HFFc6 (cell line): Measurements from ENCODE around the gene OSBPL8. TPM values are rescaled to one million over a fixed set of nuclear protein-coding genes. Genes with fewer than 3 reads are reported as not detected.
"Not testable (repeated sequence)": the region's sequence is repeated elsewhere in the genome, so short reads cannot be mapped to it uniquely, and the experiment has no call there.

Experiments used
- DNase-seq: peaks from one replicate; pipeline ENCODE4 v3.0.0-alpha.2; 2018
- H3K27ac Mint-ChIP-seq: 2 replicates; pipeline ENCODE4 v1.8.0; 2020; ENCODE audit warnings: mild to moderate bottlenecking, mixed read lengths
- H3K27me3 Mint-ChIP-seq: 2 replicates; pipeline ENCODE4 v1.8.0; 2021; ENCODE audit warnings: mild to moderate bottlenecking, moderate library complexity, mixed read lengths; ENCODE audit not compliant: insufficient read depth
- H3K36me3 Mint-ChIP-seq: 2 replicates; pipeline ENCODE4 v1.8.0; 2021; ENCODE audit warnings: low read depth, mixed read lengths
- H3K4me1 Mint-ChIP-seq: 2 replicates; pipeline ENCODE4 v1.8.0; 2020; ENCODE audit warnings: low read depth, mixed read lengths
- H3K4me3 Mint-ChIP-seq: 2 replicates; pipeline ENCODE4 v1.8.0; 2020; ENCODE audit warnings: mild to moderate bottlenecking, moderate library complexity, mixed read lengths
- H3K9me3 Mint-ChIP-seq: 2 replicates; pipeline ENCODE4 v1.8.0; 2020; ENCODE audit warnings: mild to moderate bottlenecking, mixed read lengths
- total RNA-seq, 6 experiments: library from RNA; stranded (reverse); fragmentation: NEBNext Ultra II Directional; extraction: Animal tissue kit (Norgen Biotek cat#: 25700); gene quantifications; 2 replicates in 1 of 6; 3 replicates in 5 of 6; pipeline ENCODE4 v1.2.3, GENCODE V29; 2021
- TF ChIP-seq, protein P1 (sequence below): fragments of 200-600 bp; sonication (generic); IDR thresholded peaks from 2 replicates; pipeline ENCODE4 v1.5.0; 2021; ENCODE audit warnings: antibody characterized with exemption, mild to moderate bottlenecking

Gene OSBPL8
- total RNA-seq, 6 experiments from 2014 or later, result 66.8 to 77.8 (median 71.1) TPM

GRCh38 chr12:76383988-76384387, 175.6 kb downstream of the OSBPL8 start:
- no peak overlapping the region for H3K27ac Mint-ChIP-seq
- H3K27me3 Mint-ChIP-seq, result no peaks in the 10 kb centered on the region; the same call in 1 of the 2 replicates
- no peaks in the 10 kb centered on the region for H3K4me1 Mint-ChIP-seq
- H3K9me3 Mint-ChIP-seq, result no peaks in the 10 kb centered on the region
- no peak overlapping the region for H3K4me3 Mint-ChIP-seq
- DNase-seq, result no peak
- TF ChIP-seq, protein P1, sequence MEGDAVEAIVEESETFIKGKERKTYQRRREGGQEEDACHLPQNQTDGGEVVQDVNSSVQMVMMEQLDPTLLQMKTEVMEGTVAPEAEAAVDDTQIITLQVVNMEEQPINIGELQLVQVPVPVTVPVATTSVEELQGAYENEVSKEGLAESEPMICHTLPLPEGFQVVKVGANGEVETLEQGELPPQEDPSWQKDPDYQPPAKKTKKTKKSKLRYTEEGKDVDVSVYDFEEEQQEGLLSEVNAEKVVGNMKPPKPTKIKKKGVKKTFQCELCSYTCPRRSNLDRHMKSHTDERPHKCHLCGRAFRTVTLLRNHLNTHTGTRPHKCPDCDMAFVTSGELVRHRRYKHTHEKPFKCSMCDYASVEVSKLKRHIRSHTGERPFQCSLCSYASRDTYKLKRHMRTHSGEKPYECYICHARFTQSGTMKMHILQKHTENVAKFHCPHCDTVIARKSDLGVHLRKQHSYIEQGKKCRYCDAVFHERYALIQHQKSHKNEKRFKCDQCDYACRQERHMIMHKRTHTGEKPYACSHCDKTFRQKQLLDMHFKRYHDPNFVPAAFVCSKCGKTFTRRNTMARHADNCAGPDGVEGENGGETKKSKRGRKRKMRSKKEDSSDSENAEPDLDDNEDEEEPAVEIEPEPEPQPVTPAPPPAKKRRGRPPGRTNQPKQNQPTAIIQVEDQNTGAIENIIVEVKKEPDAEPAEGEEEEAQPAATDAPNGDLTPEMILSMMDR, result no peak
- H3K36me3 Mint-ChIP-seq, result peaks cover 10% of the 10 kb centered on the region; the same call in 1 of the 2 replicates

DNA sequence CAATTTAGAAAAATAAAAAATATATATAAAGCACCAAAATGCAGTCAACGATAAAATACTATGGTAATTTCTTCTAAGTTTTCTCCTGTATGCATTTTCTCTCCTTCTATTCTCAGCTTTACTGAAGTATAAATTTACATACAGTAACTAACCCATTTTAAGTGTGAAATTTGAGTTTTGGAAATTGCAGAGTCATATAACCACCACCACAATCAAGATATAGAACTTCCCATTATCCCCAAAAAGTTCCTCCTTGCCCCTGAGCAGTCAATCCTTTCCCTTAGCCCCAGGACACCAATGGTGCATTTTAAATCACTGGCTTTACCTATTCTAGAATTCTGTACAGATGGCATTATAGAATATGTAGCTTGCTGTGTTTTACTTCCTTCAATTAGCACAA, 180.3 kb downstream of the OSBPL8 start:
- TF ChIP-seq, protein P1, result no peak
- Mint-ChIP-seq H3K9me3 (no peaks in the 10 kb centered on the region), H3K27ac (no peak overlapping the region; the same call in 1 of the 2 replicates), H3K27me3 (no peaks in the 10 kb centered on the region; the same call in 1 of the 2 replicates), H3K36me3 (peaks cover 22% of the 10 kb centered on the region), H3K4me1 (peaks cover 27% of the 10 kb centered on the region), H3K4me3 (no peak overlapping the region)
- DNase-seq, result no peak

GRCh38 chr12:76376876-76377275, 182.7 kb downstream of the OSBPL8 start:
- not testable (repeated sequence) for H3K27ac Mint-ChIP-seq, H3K9me3 Mint-ChIP-seq, DNase-seq, H3K27me3 Mint-ChIP-seq, H3K4me3 Mint-ChIP-seq
- H3K4me1 Mint-ChIP-seq, result peaks cover 36% of the 10 kb centered on the region
- peaks cover 20% of the 10 kb centered on the region for H3K36me3 Mint-ChIP-seq

GRCh38 chr12:76375939-76376338, 183.6 kb downstream of the OSBPL8 start:
- peak overlapping the region; percentile 6; the same call in 1 of the 2 replicates for H3K27ac Mint-ChIP-seq
- H3K9me3 Mint-ChIP-seq, result no peaks in the 10 kb centered on the region
- H3K36me3 Mint-ChIP-seq, result peaks cover 20% of the 10 kb centered on the region
- TF ChIP-seq, protein P1, result no peak
- no peaks in the 10 kb centered on the region; the same call in 1 of the 2 replicates for H3K27me3 Mint-ChIP-seq
- H3K4me1 Mint-ChIP-seq, result peaks cover 36% of the 10 kb centered on the region
- H3K4me3 Mint-ChIP-seq, result no peak overlapping the region
- no peak for DNase-seq

DNA sequence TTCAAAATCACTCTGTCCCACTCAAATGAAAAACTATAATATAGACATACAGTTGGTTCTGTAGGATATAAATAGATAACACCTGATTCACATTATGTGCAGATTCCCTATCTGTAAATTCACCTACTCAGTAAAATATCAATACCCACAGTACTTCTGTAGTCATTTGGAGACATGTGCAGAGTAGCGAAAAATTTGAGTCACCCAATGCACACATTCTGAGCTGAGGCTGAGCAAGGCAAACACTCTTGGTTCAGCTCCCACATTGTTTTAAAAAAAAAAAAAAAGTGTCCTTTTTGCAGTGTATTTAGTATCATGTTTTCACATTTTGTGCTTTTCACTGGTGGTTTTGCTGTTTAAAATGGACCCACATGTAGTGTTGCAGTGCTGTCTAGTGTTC, 184.1 kb downstream of the OSBPL8 start:
- H3K27ac Mint-ChIP-seq, result no peak overlapping the region
- TF ChIP-seq, protein P1, result no peak
- no peak overlapping the region for H3K4me3 Mint-ChIP-seq
- DNase-seq, result no peak
- H3K9me3 Mint-ChIP-seq, result no peaks in the 10 kb centered on the region
- peaks cover 20% of the 10 kb centered on the region for H3K36me3 Mint-ChIP-seq
- peaks cover 36% of the 10 kb centered on the region for H3K4me1 Mint-ChIP-seq
- H3K27me3 Mint-ChIP-seq, result no peaks in the 10 kb centered on the region; the same call in 1 of the 2 replicates

GRCh38 chr12:76374386-76375020, 185.1 kb downstream of the OSBPL8 start:
- peak; percentile 32 for DNase-seq
- Mint-ChIP-seq H3K4me3 (no peak overlapping the region), H3K36me3 (peaks cover 26% of the 10 kb centered on the region), H3K4me1 (peaks cover 36% of the 10 kb centered on the region), H3K27me3 (no peaks in the 10 kb centered on the region; the same call in 1 of the 2 replicates), H3K9me3 (no peaks in the 10 kb centered on the region), H3K27ac (peak overlapping the region; percentile 54)
- TF ChIP-seq, protein P1, result no peak
